Activated CD4-positive, CD25-positive, alpha-beta regulatory T cell treated with anti-CD3 and anti-CD28 coated beads, Interleukin-2, amount 50 U/mL, for 16 hours (primary cell): ENCODE measurements around the gene CCDC178.
"Not testable (repeated sequence)": the region's sequence is repeated elsewhere in the genome, so short reads cannot be mapped to it uniquely, and the experiment has no call there.

ENCODE experiments used
- DNase-seq: peaks from one replicate; pipeline ENCODE4 v3.0.0-alpha.2; 2020; ENCODE audit warnings: low read depth, low spot score

CCDC178 gene

GRCh38 chr18:32998921-32999320 is 441.6 kb downstream of the CCDC178 start:
- no peak for DNase-seq

DNA sequence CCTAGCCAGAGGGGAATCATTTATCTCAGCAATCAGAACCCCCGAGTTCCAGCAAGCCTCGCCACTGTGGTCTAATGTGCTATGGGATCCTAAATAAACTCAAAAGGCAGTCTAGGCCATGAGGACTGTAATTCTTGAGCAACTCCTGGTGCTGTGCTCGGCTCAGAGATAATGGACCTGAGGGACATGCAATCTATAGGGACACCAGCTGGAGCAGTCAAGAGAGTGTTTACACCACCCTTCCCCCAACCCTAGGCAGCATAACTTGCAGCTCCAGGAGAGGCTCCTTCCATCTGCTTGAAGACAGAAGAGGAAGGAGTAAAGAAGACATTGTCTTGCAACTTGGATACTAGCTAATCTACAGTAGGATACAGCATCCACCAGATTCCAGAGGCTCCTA is 442.2 kb downstream of the CCDC178 start:
- DNase-seq = no peak

GRCh38 chr18:32983721-32984120 is 456.8 kb downstream of the CCDC178 start:
- no peak for DNase-seq

- no peak for DNase-seq
These were observed 459.6 kb downstream of the CCDC178 start for GRCh38 chr18:32980896-32981295.

DNA sequence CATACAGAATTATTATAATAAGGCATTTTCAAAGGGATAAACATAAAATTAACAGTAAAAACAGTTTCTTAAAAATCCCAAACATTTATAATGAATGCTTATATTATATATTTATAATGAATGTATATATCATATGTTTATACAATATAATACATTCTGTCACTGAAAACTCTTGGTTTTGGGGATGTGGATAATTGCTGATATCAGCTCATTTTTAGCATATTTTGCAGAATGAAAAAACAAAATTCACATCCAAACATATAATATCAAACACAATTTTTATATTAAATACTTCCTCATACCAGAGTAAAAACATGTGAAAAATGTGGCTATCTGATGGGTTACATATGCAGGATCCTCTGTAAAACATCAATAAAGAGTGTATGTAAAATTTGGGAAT is 465.0 kb downstream of the CCDC178 start:
- DNase-seq = no peak

- no peak for DNase-seq
These were observed 465.4 kb downstream of the CCDC178 start for GRCh38 chr18:32975163-32975436.

- DNase-seq = no peak
These were observed 465.9 kb downstream of the CCDC178 start for GRCh38 chr18:32974421-32975162.

DNA sequence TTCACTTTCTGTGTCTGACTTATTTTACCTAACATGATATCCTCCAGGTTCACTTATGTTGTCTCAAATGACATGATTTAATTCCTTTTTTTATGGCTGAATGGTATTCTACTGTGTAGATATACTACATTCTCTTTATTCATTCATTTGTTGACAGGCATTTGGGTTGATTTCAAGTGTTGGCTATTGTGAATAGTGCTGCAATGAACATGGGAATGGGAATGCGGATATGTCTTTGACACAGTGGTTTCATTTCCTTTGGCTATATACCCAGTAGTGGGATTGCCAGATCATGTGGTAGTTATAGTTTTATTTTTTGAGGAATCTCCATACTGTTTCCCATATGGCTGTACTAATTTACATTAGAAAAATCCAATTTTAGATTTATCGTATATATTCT is 472.3 kb downstream of the CCDC178 start:
- no peak for DNase-seq

DNA sequence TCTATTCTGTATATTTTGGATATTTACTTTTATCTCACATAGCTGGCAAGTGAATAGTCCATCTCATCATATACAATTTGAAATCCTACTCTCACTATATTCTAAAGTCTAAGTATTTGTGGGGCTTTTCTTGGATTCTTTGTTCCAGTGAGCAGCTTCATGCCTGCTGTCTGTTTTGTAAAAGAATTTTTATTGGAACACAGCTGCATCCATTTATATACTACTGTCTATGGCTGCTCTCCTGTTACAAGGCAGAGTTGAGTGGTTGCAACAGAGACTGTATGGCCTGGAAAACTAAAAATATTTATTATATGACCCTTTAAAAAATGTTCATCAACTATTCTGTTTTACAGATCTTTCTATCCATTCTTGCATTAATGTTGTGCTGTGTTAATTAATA is 474.4 kb downstream of the CCDC178 start:
- DNase-seq = no peak

- no peak for DNase-seq
These were observed 479.0 kb downstream of the CCDC178 start for GRCh38 chr18:32961538-32961937.

DNA sequence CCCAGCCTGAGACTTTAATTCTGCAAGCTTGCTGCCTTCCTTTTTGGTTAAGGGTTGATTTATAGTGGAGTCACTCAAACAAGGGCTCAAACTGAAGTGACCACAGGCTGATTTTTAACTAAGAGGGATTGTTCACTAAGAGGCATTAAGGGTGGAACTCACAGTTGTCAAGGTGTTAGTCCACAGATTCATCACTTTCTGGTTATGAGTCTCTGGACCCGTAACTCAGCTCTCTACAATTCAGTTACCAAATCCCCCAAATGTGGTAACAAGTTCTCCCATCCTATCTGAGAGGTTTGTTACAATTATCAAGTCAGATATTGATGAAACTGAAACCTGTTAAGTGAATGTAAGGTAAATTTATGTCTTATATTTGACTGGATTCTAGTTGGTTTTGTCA is 481.8 kb downstream of the CCDC178 start:
- no peak for DNase-seq

- DNase-seq = no peak
These were observed 483.8 kb downstream of the CCDC178 start for GRCh38 chr18:32956591-32957315.

DNA sequence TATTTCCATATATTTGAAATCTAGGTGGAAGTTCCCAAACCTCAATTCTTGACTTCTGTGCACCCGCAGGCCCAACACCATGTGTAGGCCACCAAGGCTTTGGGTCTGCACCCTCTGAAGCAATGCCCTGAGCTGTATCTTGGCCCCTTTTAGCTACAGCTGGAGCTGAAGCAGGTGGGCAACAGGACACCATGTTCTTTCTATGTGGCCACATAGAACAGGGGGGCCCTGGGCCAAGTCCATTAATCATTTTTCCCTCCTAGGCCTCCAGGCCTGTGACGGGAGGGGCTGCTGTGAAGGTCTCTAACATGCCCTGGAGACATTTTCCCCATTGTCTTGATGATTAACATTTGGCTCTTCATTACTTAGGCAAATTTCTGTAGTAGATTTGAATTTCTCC is 488.2 kb downstream of the CCDC178 start:
- DNase-seq = not testable (repeated sequence)

GRCh38 chr18:32937597-32937996 is 502.9 kb downstream of the CCDC178 start:
- no peak for DNase-seq

- DNase-seq = no peak
These were observed 503.5 kb downstream of the CCDC178 start for GRCh38 chr18:32937066-32937465.

DNA sequence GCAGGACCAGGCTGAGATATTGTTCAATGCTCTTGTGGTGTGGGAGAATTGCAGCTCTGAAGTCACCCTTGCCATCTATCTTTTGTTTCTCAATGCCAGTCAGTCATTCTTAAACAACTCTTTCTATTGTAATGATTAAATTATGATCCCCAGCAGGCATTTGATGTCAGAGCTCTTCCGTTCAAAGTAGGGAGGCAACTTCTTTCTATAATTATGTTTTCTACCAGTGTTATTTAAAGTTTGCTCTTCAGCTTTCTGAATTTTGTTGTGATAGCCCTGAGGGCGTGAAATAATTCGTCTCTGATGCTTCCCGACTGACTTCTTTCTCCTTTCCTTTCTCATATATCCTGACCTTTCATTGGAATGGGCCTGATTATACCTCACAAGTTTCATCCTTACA is 506.3 kb downstream of the CCDC178 start:
- DNase-seq = no peak

GRCh38 chr18:32930695-32931301 is 509.7 kb downstream of the CCDC178 start:
- no peak for DNase-seq

DNA sequence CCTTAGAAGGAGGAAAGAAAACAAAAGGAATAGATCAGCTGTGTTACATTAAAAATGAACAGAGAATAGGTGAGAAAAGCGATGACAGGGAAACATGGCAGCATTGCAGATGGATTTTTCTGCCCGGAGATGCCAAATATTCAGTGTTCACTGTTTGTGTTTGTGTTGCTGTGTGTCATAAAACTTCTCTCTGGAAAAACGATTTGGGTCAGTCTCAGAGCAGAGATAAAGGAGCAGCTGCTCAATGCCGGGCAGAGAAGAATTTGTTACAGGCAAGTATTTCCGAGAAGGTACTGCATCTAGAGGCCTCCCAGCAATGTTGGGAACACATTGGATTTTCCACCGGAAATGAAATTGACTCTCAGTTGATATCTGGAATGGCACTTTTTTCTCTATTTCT is 511.3 kb downstream of the CCDC178 start:
- DNase-seq = no peak

- no peak for DNase-seq
These were observed 517.5 kb downstream of the CCDC178 start for GRCh38 chr18:32922951-32923430.

- no peak for DNase-seq
These were observed 519.4 kb downstream of the CCDC178 start for GRCh38 chr18:32920796-32921787.

DNA sequence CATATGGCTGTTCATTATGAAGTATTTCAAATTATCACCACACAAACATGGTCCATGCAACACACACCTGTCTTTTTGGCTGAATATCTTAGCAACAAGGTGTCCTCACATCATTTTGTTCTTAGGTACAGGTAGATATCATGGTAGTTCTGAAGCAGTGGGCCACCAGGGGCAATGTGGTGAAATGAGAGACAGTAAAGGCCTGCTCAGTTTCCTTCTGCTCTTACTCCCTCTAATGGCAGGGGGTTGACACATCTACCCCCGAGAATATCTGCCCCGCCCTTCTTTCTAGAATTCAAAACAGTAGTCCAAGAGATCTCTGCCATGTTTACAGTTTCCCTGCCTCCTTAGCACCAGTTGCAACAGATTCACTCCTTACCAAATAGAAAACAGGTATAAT is 520.7 kb downstream of the CCDC178 start:
- DNase-seq = no peak
